NCI-H1105 treated with DMSO at 0.1 percent for 48 hours (cell line): ENCODE measurements around the gene SPO11.

Source experiments
- DNase-seq: peaks from one replicate; lab custom pipeline; 2025; lab: John Stamatoyannopoulos, UW

SPO11 gene

GRCh38 chr20:57391439-57392301 lies 62.1 kb downstream of the SPO11 start:
- peak; percentile 41 for DNase-seq

- DNase-seq, result no peak
These were observed 63.1 kb downstream of the SPO11 start for GRCh38 chr20:57392512-57393271.
